CD4-positive, CD25-positive, alpha-beta regulatory T cell (primary cell): ENCODE measurements around the gene ADORA1. TPM values are rescaled to one million over a fixed set of nuclear protein-coding genes. Genes with fewer than 3 reads are reported as not detected.

ENCODE experiments used
- ATAC-seq, 2 donors: fragments of 150-1000 bp; cut with Tn5 transposase; one replicate each; pipeline ENCODE4 v1.10.0; 2021; ENCODE audit warnings: low read depth in 2 of 2, moderate number of reproducible peaks in 2 of 2, moderate library complexity in 1 of 2
- DNase-seq, 3 donors: peaks; one replicate each; pipeline versions ENCODE4 v3.0.0 to v3.0.0-alpha.2; 2012 to 2022; ENCODE audit warnings: mixed read lengths in 1 of 3
- H3K27ac ChIP-seq: one replicate; pipeline ENCODE4 v1.7.0; 2013; ENCODE audit warnings: mild to moderate bottlenecking, low read length; ENCODE audit not compliant: insufficient read depth, poor library complexity, severe bottlenecking
- H3K27me3 ChIP-seq: one replicate; pipeline ENCODE4 v1.7.0; 2013; ENCODE audit warnings: low read length; ENCODE audit not compliant: control insufficient read depth, insufficient read depth
- H3K36me3 ChIP-seq: one replicate; pipeline ENCODE4 v1.7.0; 2013; ENCODE audit warnings: mild to moderate bottlenecking, low read length, moderate library complexity; ENCODE audit not compliant: control insufficient read depth, insufficient read depth
- H3K4me1 ChIP-seq: 2 replicates; pipeline ENCODE4 v1.7.0; 2013; ENCODE audit warnings: mild to moderate bottlenecking, low read length; ENCODE audit not compliant: insufficient read depth, control insufficient read depth, poor library complexity, severe bottlenecking
- H3K4me3 ChIP-seq: one replicate; pipeline ENCODE4 v1.7.0; 2013; ENCODE audit warnings: low read depth, mild to moderate bottlenecking, low read length, moderate library complexity
- H3K9me3 ChIP-seq, 2 experiments: 1 replicate in 1 of 2; 2 replicates in 1 of 2; pipeline ENCODE4 v1.7.0; 2013; ENCODE audit warnings: low read length in 2 of 2, mild to moderate bottlenecking in 1 of 2, moderate library complexity in 1 of 2; ENCODE audit not compliant: control insufficient read depth in 2 of 2
- H3K27ac Mint-ChIP-seq, 3 donors: one replicate each; pipeline ENCODE4 v1.8.0; 2020 to 2022; ENCODE audit warnings: mild to moderate bottlenecking in 3 of 3, mixed read lengths in 3 of 3, moderate library complexity in 2 of 3
- H3K27me3 Mint-ChIP-seq: one replicate; pipeline ENCODE4 v1.8.0; 2022; ENCODE audit warnings: mild to moderate bottlenecking, mixed read lengths
- H3K36me3 Mint-ChIP-seq: one replicate; pipeline ENCODE4 v1.8.0; 2020; ENCODE audit warnings: mixed read lengths
- H3K4me1 Mint-ChIP-seq, 4 donors: one replicate each; pipeline ENCODE4 v1.8.0; 2020 to 2022; ENCODE audit warnings: mixed read lengths in 4 of 4, mild to moderate bottlenecking in 1 of 4
- H3K4me3 Mint-ChIP-seq, 4 donors: one replicate each; pipeline ENCODE4 v1.8.0; 2020 to 2022; ENCODE audit warnings: mild to moderate bottlenecking in 4 of 4, mixed read lengths in 4 of 4, moderate library complexity in 3 of 4
- H3K9me3 Mint-ChIP-seq, 7 donors: one replicate each; pipeline ENCODE4 v1.8.0; 2020 to 2022; ENCODE audit warnings: mixed read lengths in 7 of 7, mild to moderate bottlenecking in 3 of 7, moderate library complexity in 2 of 7
- polyA plus RNA-seq, 4 donors: library from polyadenylated mRNA; unstranded; fragments of 300-500 nt; fragmentation: Illumina TruSeq; gene quantifications; one replicate each; pipeline ENCODE4 v1.2.3, GENCODE V29; 2021
- total RNA-seq: library from RNA; stranded (reverse); gene quantifications from one replicate; pipeline ENCODE4 v1.2.3, GENCODE V29; 2022

ADORA1 gene
- total and polyA plus RNA-seq, 5 donors from 2014 or later: not detected

DNA sequence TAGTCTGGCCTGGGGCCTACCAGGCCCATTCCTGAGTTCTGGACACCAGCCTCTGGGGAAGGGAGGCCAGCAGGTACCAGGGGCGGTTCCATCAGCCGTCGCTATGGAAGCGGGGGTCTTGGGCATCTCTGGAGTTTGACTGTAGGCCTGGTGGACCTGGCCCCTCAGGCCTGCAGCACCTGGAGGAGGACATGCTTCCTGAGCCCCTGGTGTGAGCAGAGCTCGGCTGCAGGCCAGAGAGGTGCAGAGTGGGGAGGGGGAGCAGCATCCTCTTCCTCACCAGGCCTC is 40.3 kb downstream of the ADORA1 start:
- H3K4me1 ChIP-seq: no peaks in the 10 kb centered on the region
- no peak overlapping the region for H3K27ac ChIP-seq
- H3K9me3 Mint-ChIP-seq: no peaks in the 10 kb centered on the region
- H3K9me3 ChIP-seq: no peaks in the 10 kb centered on the region
- H3K4me3 ChIP-seq: no peak overlapping the region
- no peaks in the 10 kb centered on the region for H3K4me1 Mint-ChIP-seq
- no peaks in the 10 kb centered on the region for H3K36me3 Mint-ChIP-seq
- no peak overlapping the region for H3K4me3 Mint-ChIP-seq
- ATAC-seq: no peak
- no peak for DNase-seq
- H3K36me3 ChIP-seq: no peaks in the 10 kb centered on the region
- peaks cover 5% of the 10 kb centered on the region for H3K27me3 ChIP-seq
- H3K27ac Mint-ChIP-seq: no peak overlapping the region
- peaks cover 13% of the 10 kb centered on the region for H3K27me3 Mint-ChIP-seq

DNA sequence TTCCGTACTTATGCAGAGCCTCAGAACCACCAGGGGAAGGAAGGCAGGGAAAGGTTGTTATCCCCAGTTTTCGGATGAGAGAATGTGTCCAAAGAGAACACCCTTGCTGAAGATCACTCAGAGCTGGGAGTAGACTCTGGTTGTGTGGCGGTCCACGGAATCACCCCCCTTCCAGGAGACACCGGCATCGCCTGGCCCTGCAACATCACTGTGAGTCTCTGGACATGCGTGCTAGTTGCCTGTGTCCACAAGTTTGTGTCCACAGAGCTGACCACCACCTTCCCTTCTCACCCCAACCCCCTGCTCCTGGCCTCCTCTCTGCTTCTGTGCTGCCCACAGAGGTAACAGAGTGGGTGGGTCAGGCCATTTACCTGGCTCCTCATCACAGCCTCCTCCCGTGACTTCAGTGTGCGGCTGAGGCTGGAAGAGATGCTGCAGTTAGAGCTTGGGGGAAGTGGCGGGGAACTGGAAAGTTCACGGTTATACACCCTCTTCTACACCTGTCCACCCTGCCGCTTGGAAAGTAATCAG is 40.8 kb downstream of the ADORA1 start:
- no peak overlapping the region for H3K27ac Mint-ChIP-seq
- no peaks in the 10 kb centered on the region for H3K36me3 ChIP-seq
- H3K27me3 ChIP-seq: peaks cover under 1% of the 10 kb centered on the region
- no peak overlapping the region for H3K4me3 Mint-ChIP-seq
- no peak for ATAC-seq
- peaks cover 13% of the 10 kb centered on the region for H3K27me3 Mint-ChIP-seq
- no peaks in the 10 kb centered on the region for H3K4me1 Mint-ChIP-seq
- H3K9me3 ChIP-seq: no peaks in the 10 kb centered on the region
- no peak for DNase-seq
- no peaks in the 10 kb centered on the region for H3K36me3 Mint-ChIP-seq
- H3K9me3 Mint-ChIP-seq: no peaks in the 10 kb centered on the region
- H3K4me3 ChIP-seq: no peak overlapping the region
- H3K4me1 ChIP-seq: no peaks in the 10 kb centered on the region
- H3K27ac ChIP-seq: no peak overlapping the region

DNA sequence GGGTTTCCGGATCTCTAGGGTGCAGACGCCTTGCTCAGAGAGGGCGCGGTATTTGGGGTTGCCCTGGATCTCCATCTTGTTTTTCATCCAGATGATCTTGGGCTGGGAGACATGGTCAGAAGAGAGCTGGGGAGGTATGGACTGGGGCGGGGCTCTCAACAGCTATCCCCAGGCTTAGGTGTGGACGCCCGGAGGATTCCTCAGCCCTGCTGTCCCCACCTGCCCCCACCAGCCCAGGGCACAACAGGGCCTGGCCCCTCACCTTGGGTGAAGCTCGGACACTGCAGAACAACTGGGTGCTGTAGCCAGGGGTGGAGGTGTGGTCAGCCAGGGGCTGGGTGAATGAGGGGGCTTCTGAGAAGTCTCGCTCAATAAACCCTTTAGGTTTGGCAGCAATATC is 41.5 kb downstream of the ADORA1 start:
- H3K27me3 ChIP-seq: no peaks in the 10 kb centered on the region

DNA sequence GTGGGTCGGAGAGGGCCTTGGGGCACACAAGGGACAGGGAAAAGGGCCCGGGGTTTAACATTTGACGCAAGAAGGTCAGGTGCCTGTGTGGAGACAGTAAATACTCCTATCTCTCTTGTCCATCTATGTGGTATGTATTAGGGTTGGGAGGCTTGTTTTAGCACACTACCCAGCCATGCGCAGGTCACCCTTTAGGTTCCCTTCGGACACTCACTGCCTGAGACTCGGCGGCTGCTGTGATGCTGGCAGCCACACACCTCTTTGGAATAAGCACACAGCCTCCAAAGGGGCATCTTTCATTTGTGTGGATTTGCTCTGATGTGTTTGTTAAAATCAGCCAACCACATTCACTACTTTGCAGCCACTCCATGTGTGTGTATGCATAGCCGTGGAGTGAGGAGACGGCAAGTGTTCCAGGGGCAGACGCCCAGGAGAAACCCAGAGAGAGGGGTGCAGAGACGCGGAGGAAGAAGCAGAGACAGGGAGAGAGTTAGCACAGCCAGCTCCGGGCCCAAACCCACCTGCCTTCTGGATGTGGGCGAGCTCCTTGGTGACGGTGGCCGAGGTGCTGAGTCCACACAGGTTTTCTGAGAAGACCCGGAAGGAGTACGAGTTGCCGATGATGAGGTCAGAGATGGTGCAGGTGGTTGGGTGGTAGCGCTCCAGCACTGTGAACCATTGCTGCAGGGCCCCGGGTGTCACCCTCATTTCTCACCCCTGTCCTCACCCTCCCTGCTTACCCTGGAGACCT is 42.4 kb downstream of the ADORA1 start:
- H3K9me3 Mint-ChIP-seq: no peaks in the 10 kb centered on the region
- DNase-seq (no peak), ATAC-seq (no peak)
- Histone ChIP-seq H3K4me1 (no peaks in the 10 kb centered on the region), H3K36me3 (no peaks in the 10 kb centered on the region), H3K27ac (no peak overlapping the region), H3K27me3 (no peaks in the 10 kb centered on the region), H3K9me3 (no peaks in the 10 kb centered on the region), H3K4me3 (no peak overlapping the region)
- no peaks in the 10 kb centered on the region for H3K36me3 Mint-ChIP-seq
- H3K27ac Mint-ChIP-seq: peak overlapping the region in 1 of 3 donors; percentile 9
- H3K4me1 Mint-ChIP-seq: no peaks in the 10 kb centered on the region
- peaks cover 14% of the 10 kb centered on the region for H3K27me3 Mint-ChIP-seq
- no peak overlapping the region for H3K4me3 Mint-ChIP-seq

More for the DNA sequence above, 41.5 kb downstream of the ADORA1 start:
- no peak overlapping the region for H3K27ac ChIP-seq
- Mint-ChIP-seq H3K36me3 (no peaks in the 10 kb centered on the region), H3K4me3 (no peak overlapping the region), H3K4me1 (no peaks in the 10 kb centered on the region), H3K27ac (no peak overlapping the region), H3K27me3 (peaks cover 13% of the 10 kb centered on the region), H3K9me3 (no peaks in the 10 kb centered on the region)
- ATAC-seq: no peak
- H3K9me3 ChIP-seq: no peaks in the 10 kb centered on the region
- no peaks in the 10 kb centered on the region for H3K4me1 ChIP-seq
- no peak for DNase-seq
- no peak overlapping the region for H3K4me3 ChIP-seq
- no peaks in the 10 kb centered on the region for H3K36me3 ChIP-seq

DNA sequence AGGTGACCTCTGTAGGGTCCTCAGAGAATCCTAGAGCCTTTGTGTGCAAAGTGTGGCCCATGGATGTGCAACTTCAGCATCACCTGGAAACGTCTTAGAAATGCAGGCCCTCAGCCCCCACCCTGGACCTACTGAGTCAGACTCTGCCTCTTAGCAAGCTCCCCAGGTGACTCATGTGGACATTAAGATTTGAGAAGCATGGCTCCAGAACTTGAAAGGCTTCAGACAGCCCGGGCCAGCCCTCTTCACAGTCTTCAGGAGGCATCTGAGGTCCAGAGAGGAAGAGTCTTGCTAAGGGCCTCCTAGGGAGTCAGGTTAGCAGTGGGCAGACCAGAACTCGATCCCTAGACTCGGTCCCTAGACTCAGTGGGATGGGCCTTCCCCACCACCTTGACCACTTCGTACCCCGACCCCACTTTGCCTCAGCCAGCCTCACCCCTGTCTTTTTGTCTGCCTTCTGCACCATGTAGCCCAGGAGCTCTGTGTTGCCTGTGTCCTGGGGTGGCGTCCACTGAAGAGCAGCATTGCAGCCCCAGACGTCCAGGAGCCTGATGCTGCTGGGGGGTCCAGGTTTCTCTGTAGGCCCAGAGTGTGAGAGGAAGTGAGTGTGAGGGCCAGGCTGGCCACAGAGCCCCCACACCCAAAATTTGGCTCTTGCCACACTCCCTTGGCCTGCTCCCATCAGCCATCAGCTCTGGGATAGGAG is 43.3 kb downstream of the ADORA1 start:
- Mint-ChIP-seq H3K4me3 (no peak overlapping the region), H3K36me3 (no peaks in the 10 kb centered on the region), H3K4me1 (no peaks in the 10 kb centered on the region), H3K9me3 (no peaks in the 10 kb centered on the region), H3K27me3 (peaks cover 13% of the 10 kb centered on the region), H3K27ac (no peak overlapping the region)
- Histone ChIP-seq H3K9me3 (no peaks in the 10 kb centered on the region), H3K4me3 (no peak overlapping the region), H3K27me3 (no peaks in the 10 kb centered on the region), H3K36me3 (no peaks in the 10 kb centered on the region), H3K4me1 (no peaks in the 10 kb centered on the region), H3K27ac (no peak overlapping the region)
- ATAC-seq (no peak), DNase-seq (no peak)

DNA sequence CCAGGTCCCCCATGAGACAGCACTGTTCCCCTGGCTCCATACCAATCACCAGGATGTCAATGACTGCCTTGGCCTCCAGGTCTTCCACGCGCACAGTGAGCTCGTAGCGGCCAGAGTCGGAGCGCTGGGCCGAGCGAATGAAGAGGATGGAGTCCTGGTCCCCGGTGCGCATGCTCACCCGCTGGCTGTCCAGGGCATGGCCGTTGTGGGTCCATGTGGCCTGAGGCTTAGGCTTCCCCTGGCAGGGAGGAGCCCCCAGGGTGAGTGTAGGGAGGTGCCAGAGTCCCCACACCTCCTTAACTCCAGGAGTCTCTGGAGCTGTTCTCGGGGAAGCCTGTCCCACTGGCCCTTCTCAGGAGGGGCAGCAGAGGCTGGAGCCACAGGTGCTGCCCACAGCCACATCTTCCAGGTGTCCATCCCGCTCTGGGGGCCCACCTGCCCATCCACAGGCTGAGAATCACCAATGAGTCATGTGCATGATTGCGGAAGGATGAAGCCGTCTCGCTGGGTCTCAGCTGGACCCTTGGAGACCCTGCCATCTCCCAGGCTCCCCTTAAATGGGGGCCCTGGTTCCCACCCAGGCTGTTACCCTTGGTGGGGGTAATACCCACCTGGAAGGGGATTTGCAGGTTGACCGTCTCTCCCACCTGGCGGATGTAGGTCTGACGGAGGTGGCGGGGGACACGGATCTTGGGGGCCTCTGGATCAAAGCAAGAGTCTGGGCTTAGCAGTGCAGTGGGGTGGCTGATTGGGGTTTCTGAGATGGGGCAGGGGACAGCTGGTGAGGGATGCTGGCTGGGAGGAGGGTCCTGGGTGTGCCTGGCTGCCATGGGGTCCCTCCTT is 44.0 kb downstream of the ADORA1 start:
- H3K27ac Mint-ChIP-seq: no peak overlapping the region
- no peaks in the 10 kb centered on the region for H3K4me1 Mint-ChIP-seq
- no peaks in the 10 kb centered on the region for H3K9me3 Mint-ChIP-seq
- H3K27ac ChIP-seq: no peak overlapping the region
- H3K36me3 ChIP-seq: no peaks in the 10 kb centered on the region
- H3K36me3 Mint-ChIP-seq: no peaks in the 10 kb centered on the region
- H3K9me3 ChIP-seq: no peaks in the 10 kb centered on the region
- H3K4me3 Mint-ChIP-seq: no peak overlapping the region
- H3K4me3 ChIP-seq: no peak overlapping the region
- ATAC-seq (no peak), DNase-seq (no peak)
- H3K4me1 ChIP-seq: no peaks in the 10 kb centered on the region
- H3K27me3 Mint-ChIP-seq: peaks cover 10% of the 10 kb centered on the region
- H3K27me3 ChIP-seq: no peaks in the 10 kb centered on the region

DNA sequence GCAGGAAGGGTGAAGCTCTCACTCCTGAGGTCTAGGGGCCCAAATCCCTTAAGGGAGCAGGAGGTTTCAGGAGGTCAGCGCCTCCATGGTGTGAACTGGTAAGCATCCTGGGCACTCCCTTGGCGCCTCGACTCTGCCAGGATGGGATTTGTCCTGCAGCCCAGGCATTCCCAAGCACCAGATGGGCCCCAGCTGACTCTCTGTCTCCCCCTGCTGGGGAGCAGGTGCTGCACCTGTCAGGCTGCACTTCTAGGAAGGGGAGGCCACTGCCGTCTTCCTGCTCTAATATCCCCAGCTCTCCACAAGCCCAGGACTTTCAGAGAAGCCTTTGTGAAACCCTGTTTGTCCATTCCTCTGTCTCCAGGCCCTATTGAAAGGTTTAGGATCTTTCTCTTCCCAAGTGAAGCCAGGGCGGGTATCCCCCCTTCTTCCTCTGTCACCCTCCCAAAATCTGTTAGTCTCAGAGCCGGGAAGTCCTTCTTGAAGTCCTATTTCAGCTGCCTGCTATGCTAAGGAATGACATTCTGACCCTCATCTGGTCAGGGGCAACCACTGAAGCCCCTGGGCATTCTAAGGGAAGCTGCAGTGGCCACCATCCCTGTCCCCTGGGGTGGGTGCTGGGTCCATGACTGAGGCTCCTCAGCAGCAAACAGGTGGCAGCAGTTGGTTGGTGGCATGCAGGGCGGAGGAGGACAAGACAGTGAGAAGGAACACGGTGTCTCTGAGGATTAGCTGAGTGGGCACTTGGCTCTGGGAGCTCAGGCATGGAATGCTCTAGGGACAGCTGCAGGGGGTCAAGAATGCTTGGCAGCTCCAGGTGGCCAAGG is 44.9 kb downstream of the ADORA1 start:
- DNase-seq (peak in 2 of 3 donors; percentile 23 to 40), ATAC-seq (no peak)
- no peaks in the 10 kb centered on the region for H3K9me3 ChIP-seq
- H3K36me3 ChIP-seq: no peaks in the 10 kb centered on the region
- H3K4me1 ChIP-seq: no peaks in the 10 kb centered on the region
- Mint-ChIP-seq H3K9me3 (no peaks in the 10 kb centered on the region), H3K27ac (peak overlapping the region in 1 of 3 donors; percentile 26), H3K27me3 (peaks cover 10% of the 10 kb centered on the region), H3K4me3 (no peak overlapping the region), H3K4me1 (no peaks in the 10 kb centered on the region), H3K36me3 (no peaks in the 10 kb centered on the region)
- no peaks in the 10 kb centered on the region for H3K27me3 ChIP-seq
- no peak overlapping the region for H3K27ac ChIP-seq
- no peak overlapping the region for H3K4me3 ChIP-seq
